H1 (cell line): ENCODE results near the gene TFDP1. TPM values are rescaled to one million over a fixed set of nuclear protein-coding genes. Genes with fewer than 3 reads are reported as not detected.

Experiments used
- CTCF ChIA-PET: fragments of 300-600 bp; sonication (Branson Sonifier 250); formaldehyde crosslinking; loops from one replicate; lab custom pipeline; 2021; ENCODE audit not compliant: partially characterized antibody; lab: Charles Lee
- POLR2A ChIA-PET: fragments of 300-600 bp; sonication (Branson Sonifier 250); formaldehyde crosslinking; loops from one replicate; lab custom pipeline; 2021; ENCODE audit warnings: inconsistent platforms; ENCODE audit not compliant: partially characterized antibody; lab: Charles Lee
- DNase-seq, 2 experiments: peaks; one replicate each; pipeline versions ENCODE4 v3.0.0 to v3.0.0-alpha.2; 2010 to 2022; ENCODE audit warnings: low spot score in 2 of 2, low read depth in 1 of 2, mixed read lengths in 1 of 2
- FAIRE-seq: peaks from 2 replicates; lab custom pipeline; 2011; peaks lifted over from hg19 to GRCh38; lab: Jason Lieb, UNC
- H2AFZ ChIP-seq: 2 replicates; pipeline ENCODE4 v1.8.1; 2012; ENCODE audit warnings: low read length, inconsistent platforms
- H2AK5ac ChIP-seq: 2 replicates; pipeline ENCODE4 v1.6.1; 2013; ENCODE audit warnings: low read depth, low read length
- H2BK120ac ChIP-seq: replicated peaks from 2 replicates; pipeline ENCODE3; 2013; ENCODE audit warnings: low read depth, low read length, inconsistent platforms
- H2BK12ac ChIP-seq: 2 replicates; pipeline ENCODE4 v1.6.1; 2013; ENCODE audit warnings: low read depth, low read length
- H2BK15ac ChIP-seq: 2 replicates; pipeline ENCODE4 v1.6.1; 2013; ENCODE audit warnings: low read length
- H2BK20ac ChIP-seq: 2 replicates; pipeline ENCODE4 v1.6.1; 2013; ENCODE audit warnings: low read length
- H2BK5ac ChIP-seq: 2 replicates; pipeline ENCODE4 v1.6.1; 2013; ENCODE audit warnings: low read depth, low read length
- H3K14ac ChIP-seq: 2 replicates; pipeline ENCODE4 v1.6.1; 2013; ENCODE audit warnings: inconsistent platforms; ENCODE audit not compliant: insufficient read length
- H3K18ac ChIP-seq: 2 replicates; pipeline ENCODE4 v1.6.1; 2013; ENCODE audit warnings: low read length; ENCODE audit errors: extremely low read depth
- H3K23ac ChIP-seq: 2 replicates; pipeline ENCODE4 v1.6.1; 2013; ENCODE audit warnings: inconsistent platforms; ENCODE audit not compliant: insufficient read length
- H3K23me2 ChIP-seq: 2 replicates; pipeline ENCODE4 v1.6.1; 2013; ENCODE audit warnings: low read depth, low read length
- H3K27ac ChIP-seq: 2 replicates; pipeline ENCODE4 v1.6.1; 2011; ENCODE audit warnings: low read depth, low read length, inconsistent platforms
- H3K27me3 ChIP-seq, 4 experiments: replicated peaks in 1 of 4; 1 replicate in 1 of 4; 2 replicates in 3 of 4; pipeline versions ENCODE4 v1.6.1 to v1.8.1; 2011 to 2013; ENCODE audit warnings: low read length in 3 of 4, mild to moderate bottlenecking in 3 of 4, inconsistent platforms in 2 of 4, mixed read lengths in 2 of 4, moderate library complexity in 1 of 4; ENCODE audit not compliant: control insufficient read depth in 3 of 4, insufficient read depth in 3 of 4; ENCODE audit errors: extremely low read depth in 1 of 4
- H3K36me3 ChIP-seq, 4 experiments: 2 replicates each; pipeline versions ENCODE4 v1.6.1 to v1.8.1; 2011 to 2013; ENCODE audit warnings: mild to moderate bottlenecking in 4 of 4, low read length in 3 of 4, moderate library complexity in 2 of 4, control low read depth in 1 of 4, inconsistent platforms in 1 of 4; ENCODE audit not compliant: insufficient read depth in 4 of 4, control insufficient read depth in 2 of 4
- H3K4ac ChIP-seq: replicated peaks from 2 replicates; pipeline ENCODE3; 2013; ENCODE audit warnings: low read length, low read depth, mixed read lengths, inconsistent platforms; ENCODE audit not compliant: insufficient read length
- H3K4me1 ChIP-seq, 4 experiments: replicated peaks in 1 of 4; 1 replicate in 1 of 4; 2 replicates in 3 of 4; pipeline versions ENCODE4 v1.6.1 to v1.8.1; 2011 to 2013; ENCODE audit warnings: low read length in 3 of 4, inconsistent platforms in 2 of 4, mixed read lengths in 1 of 4; ENCODE audit not compliant: insufficient read depth in 4 of 4, control insufficient read depth in 3 of 4
- H3K4me2 ChIP-seq, 2 experiments: 2 replicates each; pipeline versions ENCODE4 v1.6.1 to v1.8.1; 2011 to 2013; ENCODE audit warnings: low read depth in 2 of 2, low read length in 2 of 2, control low read depth in 1 of 2, inconsistent platforms in 1 of 2, mild to moderate bottlenecking in 1 of 2; ENCODE audit not compliant: insufficient read depth in 1 of 2
- H3K4me3 ChIP-seq, 4 experiments: fragments of 200-600, 300-600 bp in 1 of 4; sonication (generic), shearing (Covaris generic), sonication (Bioruptor Twin) in 1 of 4; 2 replicates each; pipeline versions ENCODE4 v1.5.1 to v1.8.1; 2011 to 2016; ENCODE audit warnings: low read length in 4 of 4, low read depth in 3 of 4, control low read depth in 2 of 4, inconsistent platforms in 2 of 4, mild to moderate bottlenecking in 2 of 4, mixed read lengths in 1 of 4, moderate library complexity in 1 of 4; ENCODE audit not compliant: insufficient read depth in 2 of 4; ENCODE audit errors: extremely low read depth in 1 of 4
- H3K56ac ChIP-seq: replicated peaks from 2 replicates; pipeline ENCODE3; 2013; ENCODE audit warnings: low read depth, mild to moderate bottlenecking, mixed read lengths, low read length, inconsistent platforms; ENCODE audit not compliant: insufficient read length
- H3K79me1 ChIP-seq: 2 replicates; pipeline ENCODE4 v1.6.1; 2013; ENCODE audit warnings: low read depth, low read length, control low read depth
- H3K79me2 ChIP-seq, 2 experiments: 2 replicates each; pipeline versions ENCODE4 v1.6.1 to v1.8.1; 2012 to 2013; ENCODE audit warnings: low read length in 2 of 2, mild to moderate bottlenecking in 2 of 2, inconsistent platforms in 1 of 2; ENCODE audit not compliant: insufficient read depth in 2 of 2, control insufficient read depth in 1 of 2
- H3K9ac ChIP-seq, 4 experiments: replicated peaks in 1 of 4; 1 replicate in 1 of 4; 2 replicates in 3 of 4; pipeline versions ENCODE4 v1.6.1 to v1.8.1; 2011 to 2013; ENCODE audit warnings: low read depth in 3 of 4, low read length in 3 of 4, control low read depth in 2 of 4, mild to moderate bottlenecking in 2 of 4, moderate library complexity in 2 of 4, inconsistent platforms in 1 of 4; ENCODE audit errors: extremely low read depth in 1 of 4
- H3K9me3 ChIP-seq, 2 experiments: 2 replicates each; pipeline versions ENCODE4 v1.6.1 to v1.8.1; 2012 to 2013; ENCODE audit warnings: mild to moderate bottlenecking in 2 of 2, moderate library complexity in 2 of 2, control low read depth in 1 of 2, inconsistent platforms in 1 of 2, low read depth in 1 of 2, low read length in 1 of 2, mixed read lengths in 1 of 2; ENCODE audit not compliant: insufficient read depth in 2 of 2
- H4K20me1 ChIP-seq, 2 experiments: replicated peaks in 1 of 2; 2 replicates each; pipeline versions ENCODE3 to v1.8.1; 2011 to 2013; ENCODE audit warnings: inconsistent platforms in 2 of 2, low read length in 2 of 2, mild to moderate bottlenecking in 1 of 2; ENCODE audit not compliant: insufficient read depth in 2 of 2, control insufficient read depth in 1 of 2
- H4K5ac ChIP-seq: 2 replicates; pipeline ENCODE4 v1.6.1; 2013; ENCODE audit warnings: low read length, low read depth, mixed read lengths, inconsistent platforms; ENCODE audit not compliant: insufficient read length
- H4K8ac ChIP-seq: 2 replicates; pipeline ENCODE4 v1.8.0; 2013; ENCODE audit warnings: mild to moderate bottlenecking, moderate library complexity, low read length, inconsistent platforms; ENCODE audit not compliant: insufficient read depth; ENCODE audit errors: extremely low read depth
- H4K91ac ChIP-seq: replicated peaks from 2 replicates; pipeline ENCODE3; 2013; ENCODE audit warnings: low read length, mixed read lengths, inconsistent platforms; ENCODE audit not compliant: insufficient read length
- BCL11A ChIP-seq, 2 experiments: IDR thresholded peaks; one replicate each; pipeline ENCODE4 v1.6.1; 2011; ENCODE audit warnings: low read depth in 2 of 2, low read length in 2 of 2, mild to moderate bottlenecking in 2 of 2
- CEBPB ChIP-seq: IDR thresholded peaks from 2 replicates; pipeline ENCODE4 v1.6.1; 2012; ENCODE audit warnings: low read depth, low read length
- CTBP2 ChIP-seq: IDR thresholded peaks from 2 replicates; pipeline ENCODE4 v1.7.0; 2011; ENCODE audit warnings: borderline replicate concordance, mild to moderate bottlenecking, moderate library complexity, mixed read lengths, low read length; ENCODE audit not compliant: insufficient read depth, insufficient read length
- JUN ChIP-seq: IDR thresholded peaks from 2 replicates; pipeline ENCODE4 v1.6.1; 2011; ENCODE audit warnings: low read depth, mild to moderate bottlenecking, improper control_type of control experiment, low read length
- JUND ChIP-seq: IDR thresholded peaks from 2 replicates; pipeline ENCODE4 v1.6.1; 2011; ENCODE audit warnings: mild to moderate bottlenecking, improper control_type of control experiment, low read length
- KDM1A ChIP-seq: fragments of 200-600, 300-600 bp; sonication (generic); IDR thresholded peaks from 2 replicates; pipeline ENCODE4 v1.7.1; 2016; ENCODE audit warnings: mild to moderate bottlenecking, low read length, borderline replicate concordance
- MAFK ChIP-seq: IDR thresholded peaks from 2 replicates; pipeline ENCODE4 v1.6.1; 2012; ENCODE audit warnings: low read depth, mild to moderate bottlenecking, improper control_type of control experiment, low read length
- WGBS, 2 experiments: shearing (Covaris generic) in 1 of 2; methylation state at CpG; one replicate each; pipeline versions ENCODE4 v1.1.6 to v1.1.7; 2013 to 2015; ENCODE audit warnings: low lambda C conversion rate in 2 of 2, mixed read lengths in 2 of 2, inconsistent platforms in 1 of 2, low coverage in 1 of 2, missing lambda C conversion rate in 1 of 2; ENCODE audit not compliant: insufficient replicate concordance in 2 of 2, insufficient coverage in 1 of 2, insufficient read length in 1 of 2; ENCODE audit errors: extremely low coverage in 1 of 2, missing lambda C conversion rate in 1 of 2; 5-methylcytosine and 5-hydroxymethylcytosine counted together
- polyA plus RNA-seq, 7 experiments: library from polyadenylated mRNA; depleted of rRNA in 3 of 7; stranded (reverse) in 5 of 7; unstranded in 2 of 7; fragments of >200 nt in 5 of 7; fragments of 200-250 nt in 2 of 7; gene quantifications; 1 replicate in 5 of 7; 2 replicates in 1 of 7; 4 replicates in 1 of 7; pipeline versions ENCODE4 v1.2.1 to v1.2.3, GENCODE V29; 2011 to 2013; ENCODE audit warnings: missing spikeins in 2 of 7, mixed read lengths in 2 of 7
- total RNA-seq: library from RNA; stranded (reverse); fragmentation: NEBNext Ultra II Directional; extraction: Animal tissue kit (Norgen Biotek cat#: 25700); gene quantifications from 2 replicates; pipeline ENCODE4 v1.2.1, GENCODE V29; 2021
- TF ChIP-seq, protein P1 (sequence below): IDR thresholded peaks from 2 replicates; pipeline ENCODE4 v1.6.1; 2012; ENCODE audit warnings: inconsistent platforms
- TF ChIP-seq, protein P2 (sequence below): IDR thresholded peaks from 2 replicates; pipeline ENCODE4 v1.6.1; 2012; ENCODE audit warnings: inconsistent platforms

Gene TFDP1
- total and polyA plus RNA-seq, 2 of the 8 experiments (the other 6 are each of a cell fraction or from before 2014, with no cell fraction given) = 43.6 to 81.9 TPM

- Histone ChIP-seq H4K5ac (no peak overlapping the region), H3K56ac (no peak overlapping the region), H2AFZ (no peak overlapping the region), H3K79me2 (no peaks in the 10 kb centered on the region), H3K4me1 (peaks cover 0 to 4% (median 2%) of the 10 kb centered on the region in 4 experiments; a peak in 2 of 7 replicates), H4K91ac (no peak overlapping the region), H3K14ac (no peak overlapping the region), H4K8ac (no peak overlapping the region), H3K9me3 (no peaks in the 10 kb centered on the region), H3K27me3 (no peaks in the 10 kb centered on the region), H3K23ac (no peak overlapping the region), H2BK20ac (no peak overlapping the region), H3K4ac (no peak overlapping the region), H3K36me3 (no peaks in the 10 kb centered on the region), H3K9ac (no peak overlapping the region), H3K23me2 (no peaks in the 10 kb centered on the region; the same call in 1 of the 2 replicates), H4K20me1 (no peaks in the 10 kb centered on the region), H2BK12ac (no peak overlapping the region), H3K4me2 (no peak overlapping the region), H3K79me1 (no peaks in the 10 kb centered on the region), H2BK15ac (no peak overlapping the region), H3K27ac (no peak overlapping the region), H3K18ac (no peak overlapping the region), H2BK5ac (no peak overlapping the region), H2BK120ac (no peak overlapping the region), H2AK5ac (no peak overlapping the region), H3K4me3 (no peak overlapping the region)
- ChIA-PET POLR2A (interaction anchor here (1.6 to 2.2 kb wide), 2 partner anchors 31 to 73 kb away, joined by 5 to 7 read pairs; no protein-coding TSS in a partner anchor), CTCF (interaction anchor here (0.7 to 3.6 kb wide), 28 partner anchors 9 to 171 kb away, joined by 3 to 27 read pairs (median 6); no protein-coding TSS in a partner anchor)
- 79% methylated on average over 7 of the region's 7 CpGs; no CpG with 5 or more reads in 1 of the 2 experiments for WGBS, 2 experiments
- DNase-seq = no peak
- TF ChIP-seq, protein P1, sequence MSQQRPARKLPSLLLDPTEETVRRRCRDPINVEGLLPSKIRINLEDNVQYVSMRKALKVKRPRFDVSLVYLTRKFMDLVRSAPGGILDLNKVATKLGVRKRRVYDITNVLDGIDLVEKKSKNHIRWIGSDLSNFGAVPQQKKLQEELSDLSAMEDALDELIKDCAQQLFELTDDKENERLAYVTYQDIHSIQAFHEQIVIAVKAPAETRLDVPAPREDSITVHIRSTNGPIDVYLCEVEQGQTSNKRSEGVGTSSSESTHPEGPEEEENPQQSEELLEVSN = no peak
- no peak for TF ChIP-seq JUND
- no peak for TF ChIP-seq CTBP2
- TF ChIP-seq, protein P2, sequence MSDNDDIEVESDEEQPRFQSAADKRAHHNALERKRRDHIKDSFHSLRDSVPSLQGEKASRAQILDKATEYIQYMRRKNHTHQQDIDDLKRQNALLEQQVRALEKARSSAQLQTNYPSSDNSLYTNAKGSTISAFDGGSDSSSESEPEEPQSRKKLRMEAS = no peak
- TF ChIP-seq JUN = no peak
- no peak for TF ChIP-seq BCL11A (IDR thresholded peaks at IDR 0.05; ENCODE audit: low read depth in 2 of 2, low read length in 2 of 2)
- no peak for TF ChIP-seq KDM1A
- no peak for TF ChIP-seq MAFK
- TF ChIP-seq CEBPB = no peak
- FAIRE-seq = no peak
These were observed 21.7 kb upstream of the TFDP1 start for GRCh38 chr13:113562844-113563243.
